HUDEP-2 (cell line): Measurements from ENCODE around the gene PTX4.

Experiments
- DNase-seq, 76 experiments: peaks; one replicate each; lab custom pipeline; 2025; ENCODE audit not compliant: unreplicated experiment in 76 of 76; lab: John Stamatoyannopoulos, UW

PTX4 gene, protein sequence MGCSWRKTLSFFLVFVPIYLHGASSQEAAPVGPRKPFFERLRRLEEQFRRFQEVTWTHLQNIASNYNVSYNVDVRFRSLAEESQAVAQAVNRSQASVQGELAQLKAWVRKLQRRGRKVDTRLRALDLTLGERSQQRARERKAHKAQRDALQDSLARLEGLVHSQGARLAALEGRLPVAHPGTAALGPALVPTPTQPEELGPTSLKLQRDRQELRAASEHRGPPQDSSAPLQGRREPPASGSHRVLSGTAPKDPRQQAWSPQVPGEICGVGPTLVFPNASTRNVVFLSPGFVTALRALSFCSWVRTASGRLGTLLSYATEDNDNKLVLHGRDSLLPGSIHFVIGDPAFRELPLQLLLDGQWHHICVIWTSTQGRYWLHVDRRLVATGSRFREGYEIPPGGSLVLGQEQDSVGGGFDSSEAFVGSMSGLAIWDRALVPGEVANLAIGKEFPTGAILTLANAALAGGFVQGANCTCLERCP

DNA sequence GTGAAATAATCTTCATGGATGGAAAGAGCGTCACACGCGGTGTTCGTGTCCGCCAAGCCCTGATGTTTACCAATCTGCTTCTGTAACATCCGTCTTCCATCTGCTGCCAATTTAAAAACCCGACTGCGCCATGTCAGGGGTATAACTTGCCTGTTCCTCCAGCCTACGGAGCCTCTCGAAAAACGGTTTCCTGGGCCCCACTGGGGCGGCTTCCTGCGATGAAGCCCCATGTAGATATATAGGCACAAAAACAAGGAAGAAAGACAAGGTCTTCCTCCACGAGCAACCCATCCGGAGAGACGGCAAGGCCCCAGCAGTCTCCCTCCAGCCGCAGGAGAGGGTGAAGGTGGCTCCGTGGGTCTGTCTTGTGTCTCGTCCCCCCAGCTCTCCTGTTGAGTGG lies at the start of gene PTX4:
PTX4 (minus strand) TSS at position 326 of the 400 bp plus-strand sequence; CDS start at position 291, 35 bp downstream.
- no peak for DNase-seq

DNA sequence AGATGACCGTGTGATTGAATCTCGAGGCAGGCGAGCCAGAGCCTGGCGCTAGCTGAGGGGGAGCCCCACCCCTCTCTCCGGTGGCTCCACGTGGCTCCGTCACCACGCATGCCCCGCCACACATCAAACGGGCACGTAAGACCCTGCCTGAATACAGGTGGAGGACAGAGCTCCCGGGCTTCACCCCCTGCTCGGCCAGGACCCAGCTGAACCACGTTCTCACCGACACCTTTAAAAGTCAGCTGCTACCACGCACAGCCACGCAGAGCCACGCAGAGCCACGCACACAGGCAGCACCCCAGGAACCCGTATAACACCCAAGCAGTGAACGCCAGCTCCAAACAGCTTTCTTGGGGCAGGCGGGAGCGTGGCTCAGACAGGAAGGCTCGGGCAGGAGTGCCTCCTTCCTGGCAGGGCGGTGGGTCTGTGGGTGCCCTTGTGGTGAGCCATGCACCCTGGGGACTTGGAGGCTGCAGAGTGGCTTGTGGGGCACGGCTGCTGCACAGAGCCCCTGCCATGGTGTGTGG lies 49.1 kb upstream of the PTX4 start:
- no peak for DNase-seq

DNA sequence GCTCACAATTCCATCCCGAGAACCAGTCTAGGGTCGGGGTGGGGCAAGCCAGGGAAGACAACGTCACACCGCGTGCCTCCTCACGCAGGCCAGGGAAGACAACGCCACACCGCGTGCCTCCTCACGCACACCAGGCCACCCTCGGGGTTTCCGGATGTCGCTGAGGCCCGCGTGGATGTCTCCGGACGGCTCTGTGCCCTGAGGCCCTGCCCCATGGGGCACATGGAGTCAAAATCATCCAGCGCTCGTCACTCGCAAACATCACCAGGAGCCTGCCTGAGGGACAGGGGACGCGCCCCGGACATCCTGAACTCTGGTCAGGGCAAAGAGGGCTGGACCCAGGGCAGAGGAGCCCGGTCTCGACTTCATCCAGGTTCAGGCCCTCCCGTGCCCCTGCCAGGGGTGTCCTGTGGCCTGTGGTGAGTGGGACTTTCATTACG lies 48.4 kb upstream of the PTX4 start:
- DNase-seq = no peak

DNA sequence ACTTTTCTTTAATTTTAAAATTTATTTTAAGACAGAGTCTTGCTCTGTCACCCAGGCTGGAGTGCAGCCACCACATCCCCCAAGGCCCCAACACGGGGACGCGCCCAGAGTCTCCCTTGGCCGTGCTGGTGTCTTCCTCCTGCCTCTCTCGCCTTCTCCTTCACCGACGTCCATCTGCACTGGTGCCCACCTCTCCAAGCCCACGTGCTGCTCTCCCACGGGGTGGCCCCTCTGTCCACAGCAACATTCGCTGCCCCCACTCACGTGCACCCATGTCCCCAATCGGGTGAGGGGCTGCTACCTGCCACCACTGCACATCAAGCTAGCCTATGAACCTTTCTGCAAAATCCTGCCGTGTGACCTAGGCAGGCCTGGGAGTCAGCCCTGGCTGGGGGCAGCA lies 47.9 kb upstream of the PTX4 start:
- DNase-seq = no peak

- DNase-seq = no peak
Observed at GRCh38 chr16:1535391-1536291, 46.9 kb upstream of the PTX4 start.

- no peak for DNase-seq
Observed at GRCh38 chr16:1534021-1535020, 45.6 kb upstream of the PTX4 start.

GRCh38 chr16:1533443-1533951 lies 44.8 kb upstream of the PTX4 start, which contains the start of gene TMEM204:
Gene TMEM204 (plus strand): TSS chr16:1533666. CDS start chr16:1534276, 610 bp downstream.
- no peak for DNase-seq

DNA sequence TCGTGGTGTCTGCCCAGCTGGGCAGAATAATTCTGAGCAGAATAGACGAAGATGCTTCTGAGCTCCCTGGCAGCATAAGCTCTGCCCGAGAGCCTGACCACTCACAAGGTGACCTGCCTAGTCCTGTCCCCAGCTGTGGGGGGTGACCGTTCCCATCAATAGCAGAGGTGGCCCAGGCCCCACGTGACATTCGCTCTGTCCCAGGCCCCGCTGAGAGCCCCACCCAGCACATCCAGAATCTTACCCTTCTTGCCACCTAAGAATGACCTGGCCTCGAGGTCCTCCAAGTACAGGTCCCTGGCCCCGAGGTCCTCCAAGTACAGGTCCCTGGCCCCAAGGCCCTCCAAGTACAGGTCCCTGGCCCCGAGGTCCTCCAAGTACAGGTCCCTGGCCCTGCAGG lies 44.0 kb upstream of the PTX4 start:
- DNase-seq = no peak

- no peak for DNase-seq
Observed at GRCh38 chr16:1532081-1532760, 43.5 kb upstream of the PTX4 start.

DNA sequence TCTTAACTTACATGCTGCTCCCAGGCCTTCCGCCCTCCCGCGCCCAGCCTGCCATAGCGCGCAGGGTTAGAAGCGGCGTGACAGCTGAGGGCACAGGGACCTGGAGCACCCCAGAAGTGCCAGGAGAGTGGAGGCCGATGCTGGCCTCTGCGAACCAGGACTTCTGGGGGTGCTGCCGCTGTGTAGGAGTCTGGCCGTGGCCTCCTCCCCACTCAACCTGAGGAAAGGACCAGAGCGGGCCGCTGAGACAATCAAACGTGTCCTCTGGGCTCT lies 42.8 kb upstream of the PTX4 start:
- no peak for DNase-seq

GRCh38 chr16:1530883-1531637 lies 42.3 kb upstream of the PTX4 start:
- no peak for DNase-seq

GRCh38 chr16:1530349-1530882 lies 41.7 kb upstream of the PTX4 start:
- no peak for DNase-seq

GRCh38 chr16:1528921-1529537 lies 40.3 kb upstream of the PTX4 start:
- no peak for DNase-seq

GRCh38 chr16:1527836-1528811 lies 39.4 kb upstream of the PTX4 start:
- DNase-seq = peak in 70 of 76 experiments; percentile 19 to 84 (median 58)

DNA sequence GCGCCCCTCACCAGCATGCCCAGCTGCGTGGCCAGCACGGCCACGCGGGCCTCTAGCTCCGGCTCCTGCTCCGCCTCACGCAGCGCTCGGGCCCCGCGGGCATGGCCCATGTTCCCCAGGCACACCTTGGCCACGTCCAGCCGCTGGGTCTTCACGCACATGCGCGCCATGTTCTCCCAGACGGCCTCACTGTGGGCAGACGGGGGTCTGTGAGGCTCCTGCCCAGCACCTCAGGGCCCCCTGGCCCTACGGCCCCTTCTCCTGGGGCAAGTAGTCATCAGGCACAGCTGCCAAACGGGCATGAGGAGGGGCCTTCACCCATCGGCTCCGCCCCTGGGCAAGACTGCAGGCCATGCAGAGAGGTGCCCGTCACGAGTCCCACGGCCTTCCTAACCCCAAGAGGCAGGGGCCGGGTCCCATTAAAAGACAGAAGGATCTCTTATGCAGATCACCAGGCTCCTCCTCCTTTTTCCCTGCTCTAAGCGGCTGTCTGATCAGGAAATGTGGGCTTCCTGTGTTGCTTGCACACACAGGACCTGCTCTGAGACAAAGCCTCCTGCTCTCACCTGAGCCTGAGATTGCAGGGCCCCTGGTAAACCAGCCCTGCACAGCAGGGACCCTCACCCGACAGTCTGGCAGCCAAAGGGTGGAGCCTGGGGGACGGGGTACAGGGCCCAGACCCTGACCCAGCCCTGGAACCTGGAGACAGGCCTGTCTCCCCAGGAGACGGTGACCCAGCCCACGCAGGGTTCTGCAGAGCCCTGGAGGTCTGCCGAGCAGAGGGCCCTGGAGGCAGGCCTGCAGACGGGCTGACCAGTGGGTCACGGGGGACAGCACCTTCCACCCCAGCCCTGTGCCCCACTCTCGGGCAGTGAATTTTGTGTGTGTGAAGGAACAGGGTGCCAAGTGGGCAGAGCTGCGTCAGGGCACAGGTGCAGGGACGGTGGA lies 38.1 kb upstream of the PTX4 start:
- no peak for DNase-seq
